ENCODE results near the gene SLC2A9.
"Not testable (repeated sequence)": the region's sequence is repeated elsewhere in the genome, so short reads cannot be mapped to it uniquely, and the experiment has no call there.

Gene SLC2A9

GRCh38 chr4:9833421-9833820, 187.9 kb downstream of the SLC2A9 start:
- TF ChIP-seq ZNF274 (IDR thresholded peaks at IDR 0.05; ENCODE audit: low read depth, low read length), result no peak

GRCh38 chr4:9832640-9833039, 188.7 kb downstream of the SLC2A9 start:
- TF ChIP-seq ZNF274 (IDR thresholded peaks at IDR 0.05; ENCODE audit: low read depth, low read length), result no peak
- H3K4me3 ChIP-seq (ENCODE audit: low read length), result no peak overlapping the region

More at GRCh38 chr4:9833421-9833820, 187.9 kb downstream of the SLC2A9 start:
- H3K4me3 ChIP-seq (ENCODE audit: low read length), result no peak overlapping the region

- TF ChIP-seq ZNF274 (IDR thresholded peaks at IDR 0.05; ENCODE audit: low read depth, low read length), result no peak
- no peak overlapping the region for H3K4me3 ChIP-seq (ENCODE audit: low read length)
These were observed 194.7 kb downstream of the SLC2A9 start for GRCh38 chr4:9826551-9826950.

GRCh38 chr4:9825049-9825448, 196.2 kb downstream of the SLC2A9 start:
- H3K4me3 ChIP-seq (ENCODE audit: low read length), result no peak overlapping the region
- TF ChIP-seq ZNF274 (IDR thresholded peaks at IDR 0.05; ENCODE audit: low read depth, low read length), result no peak

GRCh38 chr4:9820343-9820742, 201.0 kb downstream of the SLC2A9 start:
- TF ChIP-seq ZNF274 (IDR thresholded peaks at IDR 0.05; ENCODE audit: low read depth, low read length), result no peak

GRCh38 chr4:9816285-9816684, 205.0 kb downstream of the SLC2A9 start:
- no peak for TF ChIP-seq ZNF274 (IDR thresholded peaks at IDR 0.05; ENCODE audit: low read depth, low read length)

More at GRCh38 chr4:9820343-9820742, 201.0 kb downstream of the SLC2A9 start:
- H3K4me3 ChIP-seq (ENCODE audit: low read length), result no peak overlapping the region

GRCh38 chr4:9812501-9813340, 208.6 kb downstream of the SLC2A9 start:
- no peak for TF ChIP-seq ZNF274 (IDR thresholded peaks at IDR 0.05; ENCODE audit: low read depth, low read length)
- H3K4me3 ChIP-seq (ENCODE audit: low read length), result no peak overlapping the region

More at GRCh38 chr4:9816285-9816684, 205.0 kb downstream of the SLC2A9 start:
- H3K4me3 ChIP-seq (ENCODE audit: low read length), result no peak overlapping the region

- TF ChIP-seq ZNF274 (IDR thresholded peaks at IDR 0.05; ENCODE audit: low read depth, low read length), result no peak
- no peak overlapping the region for H3K4me3 ChIP-seq (ENCODE audit: low read length)
These were observed 209.5 kb downstream of the SLC2A9 start for GRCh38 chr4:9811806-9812205.

- H3K4me3 ChIP-seq (ENCODE audit: low read length), result no peak overlapping the region
- no peak for TF ChIP-seq ZNF274 (IDR thresholded peaks at IDR 0.05; ENCODE audit: low read depth, low read length)
These were observed 213.2 kb downstream of the SLC2A9 start for GRCh38 chr4:9808077-9808476.

- no peak overlapping the region for H3K4me3 ChIP-seq (ENCODE audit: low read length)
- TF ChIP-seq ZNF274 (IDR thresholded peaks at IDR 0.05; ENCODE audit: low read depth, low read length), result no peak
These were observed 216.4 kb downstream of the SLC2A9 start for GRCh38 chr4:9804918-9805317.

- TF ChIP-seq ZNF274 (IDR thresholded peaks at IDR 0.05; ENCODE audit: low read depth, low read length), result no peak
- no peak overlapping the region for H3K4me3 ChIP-seq (ENCODE audit: low read length)
These were observed 220.4 kb downstream of the SLC2A9 start for GRCh38 chr4:9800848-9801247.

- not testable (repeated sequence) for H3K4me3 ChIP-seq (ENCODE audit: low read length)
These were observed 224.7 kb downstream of the SLC2A9 start for GRCh38 chr4:9796641-9797040.

GRCh38 chr4:9792381-9792780, 228.9 kb downstream of the SLC2A9 start:
- no peak for TF ChIP-seq ZNF274 (IDR thresholded peaks at IDR 0.05; ENCODE audit: low read depth, low read length)
- H3K4me3 ChIP-seq (ENCODE audit: low read length), result no peak overlapping the region

- not testable (repeated sequence) for H3K4me3 ChIP-seq (ENCODE audit: low read length)
These were observed 235.4 kb downstream of the SLC2A9 start for GRCh38 chr4:9785891-9786290.

GRCh38 chr4:9782136-9782436, 239.2 kb downstream of the SLC2A9 start:
- no peak overlapping the region for H3K4me3 ChIP-seq (ENCODE audit: low read length)
- no peak for TF ChIP-seq ZNF274 (IDR thresholded peaks at IDR 0.05; ENCODE audit: low read depth, low read length)
